Central memory CD8-positive, alpha-beta T cell (primary cell): Measurements from ENCODE around the gene CASP3.
"Not testable (repeated sequence)": the region's sequence is repeated elsewhere in the genome, so short reads cannot be mapped to it uniquely, and the experiment has no call there.

Source experiments
- ATAC-seq: fragments of 150-1000 bp; cut with Tn5 transposase; replicated peaks from 2 replicates; pipeline ENCODE4 v1.10.0; 2022; ENCODE audit warnings: mild to moderate bottlenecking, moderate FRiP score, moderate number of reproducible peaks; ENCODE audit not compliant: poor library complexity, severe bottlenecking; ENCODE audit errors: extremely low read depth
- DNase-seq, 2 donors: peaks; one replicate each; pipeline ENCODE4 v3.0.0; 2021; ENCODE audit warnings: low spot score in 2 of 2
- H3K27ac Mint-ChIP-seq: one replicate; pipeline ENCODE4 v1.8.0; 2022; ENCODE audit warnings: low read depth, mild to moderate bottlenecking, moderate library complexity, mixed read lengths
- H3K27me3 Mint-ChIP-seq: one replicate; pipeline ENCODE4 v1.8.0; 2022; ENCODE audit warnings: mixed read lengths
- H3K36me3 Mint-ChIP-seq: one replicate; pipeline ENCODE4 v1.8.0; 2022; ENCODE audit warnings: mild to moderate bottlenecking, moderate library complexity, mixed read lengths; ENCODE audit not compliant: insufficient read depth
- H3K4me1 Mint-ChIP-seq: one replicate; pipeline ENCODE4 v1.8.0; 2022; ENCODE audit warnings: mixed read lengths
- H3K4me3 Mint-ChIP-seq: one replicate; pipeline ENCODE4 v1.8.0; 2022; ENCODE audit warnings: mild to moderate bottlenecking, moderate library complexity, mixed read lengths
- H3K9me3 Mint-ChIP-seq: one replicate; pipeline ENCODE4 v1.8.0; 2022; ENCODE audit warnings: mixed read lengths

The CASP3 gene

DNA sequence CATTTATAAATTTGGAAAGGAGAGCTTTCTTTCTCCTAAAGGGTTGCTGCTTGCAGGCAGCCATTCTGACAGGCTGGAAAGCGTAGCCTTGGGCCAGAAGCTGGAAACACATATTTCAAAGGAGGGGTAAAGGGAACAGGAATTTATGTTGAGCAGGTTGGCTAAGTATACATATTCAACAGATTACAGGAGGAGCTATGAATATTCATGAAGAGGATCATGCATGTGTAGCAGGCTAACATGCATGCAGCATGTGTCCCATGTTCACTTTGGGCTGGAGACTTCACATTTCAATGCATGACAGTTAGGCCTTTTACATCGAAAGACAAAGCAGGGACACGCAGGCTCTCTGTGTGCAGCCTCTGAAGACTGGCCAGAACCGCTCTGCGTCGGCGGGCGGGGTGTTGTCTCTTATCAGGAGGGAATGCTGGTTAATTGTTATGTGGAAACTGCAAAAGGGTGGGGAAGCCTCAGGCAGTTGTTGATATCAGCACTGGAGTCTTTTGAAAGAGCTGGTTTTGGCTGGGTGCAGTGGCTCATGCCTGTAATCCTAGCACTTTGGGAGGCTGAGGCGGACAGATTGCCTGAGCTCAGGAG, 31.5 kb downstream of the CASP3 start:
- H3K9me3 Mint-ChIP-seq = no peaks in the 10 kb centered on the region
- DNase-seq = no peak

GRCh38 chr4:184616633-184617551, 32.4 kb downstream of the CASP3 start:
- no peak for ATAC-seq
- Mint-ChIP-seq H3K27ac (no peak overlapping the region), H3K36me3 (no peaks in the 10 kb centered on the region), H3K27me3 (no peaks in the 10 kb centered on the region), H3K4me1 (no peaks in the 10 kb centered on the region), H3K4me3 (no peak overlapping the region), H3K9me3 (no peaks in the 10 kb centered on the region)
- no peak for DNase-seq

More for the DNA sequence above, 31.5 kb downstream of the CASP3 start:
- Mint-ChIP-seq H3K4me1 (no peaks in the 10 kb centered on the region), H3K27me3 (no peaks in the 10 kb centered on the region), H3K4me3 (no peak overlapping the region), H3K27ac (no peak overlapping the region), H3K36me3 (no peaks in the 10 kb centered on the region)
- ATAC-seq = no peak

DNA sequence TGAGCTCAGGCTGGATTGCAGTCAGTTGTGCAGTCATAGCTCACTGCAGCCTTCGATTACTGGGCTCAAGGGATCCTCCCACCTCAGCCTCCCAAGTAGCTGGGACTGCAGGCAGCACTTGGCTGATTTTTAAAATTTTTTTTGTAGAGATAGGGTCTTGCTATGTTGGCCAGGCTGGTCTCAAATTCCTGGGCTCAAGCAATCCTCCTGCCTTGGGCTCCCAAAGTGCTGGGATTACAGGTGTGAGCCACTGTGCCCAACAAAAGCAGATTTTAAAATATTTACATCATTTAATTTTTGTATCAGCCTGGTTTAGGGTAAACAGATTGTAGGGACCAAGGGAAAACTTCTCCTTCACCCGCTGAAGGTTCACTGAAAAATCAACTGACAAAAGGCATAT, 33.1 kb downstream of the CASP3 start:
- not testable (repeated sequence) for H3K4me3 Mint-ChIP-seq, H3K27ac Mint-ChIP-seq, H3K27me3 Mint-ChIP-seq, DNase-seq, H3K36me3 Mint-ChIP-seq, H3K9me3 Mint-ChIP-seq, H3K4me1 Mint-ChIP-seq, ATAC-seq

DNA sequence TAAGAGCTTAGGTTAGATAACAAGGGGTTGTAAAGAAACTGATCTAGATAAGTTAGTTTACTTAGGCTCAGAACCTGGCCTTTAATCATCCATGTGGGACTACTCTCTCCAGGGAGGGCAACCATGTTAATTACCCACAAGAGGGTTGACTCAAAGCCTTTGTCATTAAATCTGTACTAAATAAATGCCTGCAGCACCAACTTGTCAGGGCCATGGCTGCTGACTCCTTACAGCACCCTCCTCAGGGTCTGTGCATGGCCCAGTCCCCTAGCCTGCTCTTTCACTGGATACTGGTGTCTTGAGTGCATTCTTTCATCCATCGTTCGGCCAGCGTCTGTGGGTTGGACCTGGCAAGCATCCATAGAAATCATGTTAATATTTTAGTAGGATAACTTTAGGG, 34.7 kb downstream of the CASP3 start:
- H3K27ac Mint-ChIP-seq = no peak overlapping the region
- no peak for ATAC-seq
- H3K4me3 Mint-ChIP-seq = no peak overlapping the region

GRCh38 chr4:184613405-184613804, 35.8 kb downstream of the CASP3 start:
- DNase-seq (no peak), ATAC-seq (no peak)
- H3K27me3 Mint-ChIP-seq = no peaks in the 10 kb centered on the region
- no peak overlapping the region for H3K4me3 Mint-ChIP-seq
- no peaks in the 10 kb centered on the region for H3K9me3 Mint-ChIP-seq
- no peaks in the 10 kb centered on the region for H3K36me3 Mint-ChIP-seq
- no peak overlapping the region for H3K27ac Mint-ChIP-seq
- no peaks in the 10 kb centered on the region for H3K4me1 Mint-ChIP-seq

More for the DNA sequence above, 34.7 kb downstream of the CASP3 start:
- H3K27me3 Mint-ChIP-seq = no peaks in the 10 kb centered on the region
- no peaks in the 10 kb centered on the region for H3K4me1 Mint-ChIP-seq
- no peak for DNase-seq
- no peaks in the 10 kb centered on the region for H3K36me3 Mint-ChIP-seq
- H3K9me3 Mint-ChIP-seq = no peaks in the 10 kb centered on the region

- H3K27me3 Mint-ChIP-seq = no peaks in the 10 kb centered on the region
These were observed 37.2 kb downstream of the CASP3 start for GRCh38 chr4:184612074-184612473.

DNA sequence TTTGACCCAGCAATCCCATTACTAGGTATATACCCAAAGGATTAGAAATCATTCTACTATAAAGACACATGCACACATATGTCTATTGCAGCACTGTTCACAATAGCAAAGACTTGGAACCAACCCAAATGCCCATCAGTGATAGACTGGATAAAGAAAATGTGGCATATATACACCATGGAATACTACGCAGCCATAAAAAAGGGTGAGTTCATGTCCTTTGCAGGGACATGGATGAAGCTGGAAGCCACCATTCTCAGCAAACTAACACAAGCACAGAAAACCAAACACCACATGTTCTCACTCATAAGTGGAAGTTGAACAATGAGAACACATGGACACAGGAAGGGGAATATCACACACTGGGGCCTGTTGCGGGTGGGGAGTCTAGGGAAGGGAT, 41.8 kb downstream of the CASP3 start:
- H3K36me3 Mint-ChIP-seq, H3K27ac Mint-ChIP-seq, H3K9me3 Mint-ChIP-seq: not testable (repeated sequence)

More at GRCh38 chr4:184612074-184612473, 37.2 kb downstream of the CASP3 start:
- DNase-seq = no peak
- H3K4me1 Mint-ChIP-seq = no peaks in the 10 kb centered on the region
- H3K27ac Mint-ChIP-seq = no peak overlapping the region
- no peaks in the 10 kb centered on the region for H3K36me3 Mint-ChIP-seq
- no peak for ATAC-seq
- H3K9me3 Mint-ChIP-seq = no peaks in the 10 kb centered on the region
- no peak overlapping the region for H3K4me3 Mint-ChIP-seq

GRCh38 chr4:184602857-184603256, 46.4 kb downstream of the CASP3 start:
- not testable (repeated sequence) for H3K27ac Mint-ChIP-seq, DNase-seq, H3K4me3 Mint-ChIP-seq, H3K9me3 Mint-ChIP-seq, ATAC-seq, H3K36me3 Mint-ChIP-seq, H3K4me1 Mint-ChIP-seq
- H3K27me3 Mint-ChIP-seq = peaks cover 57% of the 10 kb centered on the region

More for the DNA sequence above, 41.8 kb downstream of the CASP3 start:
- not testable (repeated sequence) for H3K4me3 Mint-ChIP-seq, DNase-seq, H3K4me1 Mint-ChIP-seq, ATAC-seq
- H3K27me3 Mint-ChIP-seq = peaks cover 14% of the 10 kb centered on the region

DNA sequence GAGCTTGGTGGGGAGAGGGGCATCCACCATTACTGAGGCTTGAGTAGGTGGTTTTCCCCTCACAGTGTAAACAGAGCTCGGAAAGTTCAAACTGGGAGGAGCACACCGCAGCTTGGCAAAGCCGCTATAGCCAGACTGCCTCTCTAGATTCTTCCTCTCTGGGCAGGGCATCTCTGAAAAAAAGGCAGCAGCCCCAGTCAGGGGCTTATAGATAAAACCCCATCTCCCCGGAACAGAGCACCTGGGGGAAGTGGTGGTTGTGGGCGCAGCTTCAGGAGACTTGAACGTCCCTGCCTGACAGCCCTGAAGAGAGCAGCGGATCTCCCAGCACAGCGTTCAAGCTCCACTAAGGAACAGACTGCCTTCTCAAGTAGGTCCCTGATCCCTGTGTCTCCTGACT, 48.3 kb downstream of the CASP3 start:
- ATAC-seq, H3K4me1 Mint-ChIP-seq, DNase-seq, H3K27ac Mint-ChIP-seq, H3K9me3 Mint-ChIP-seq, H3K36me3 Mint-ChIP-seq, H3K4me3 Mint-ChIP-seq: not testable (repeated sequence)
- H3K27me3 Mint-ChIP-seq = peaks cover 59% of the 10 kb centered on the region

GRCh38 chr4:184599492-184600135, 49.6 kb downstream of the CASP3 start:
- Mint-ChIP-seq H3K4me1 (no peaks in the 10 kb centered on the region), H3K9me3 (peaks cover 10% of the 10 kb centered on the region), H3K36me3 (peaks cover 4% of the 10 kb centered on the region), H3K27me3 (peaks cover 59% of the 10 kb centered on the region), H3K27ac (no peak overlapping the region), H3K4me3 (no peak overlapping the region)
- ATAC-seq = no peak
- no peak for DNase-seq

- ATAC-seq = no peak
- Mint-ChIP-seq H3K27ac (no peak overlapping the region), H3K4me3 (no peak overlapping the region), H3K9me3 (peaks cover 4% of the 10 kb centered on the region), H3K27me3 (peaks cover 58% of the 10 kb centered on the region), H3K4me1 (no peaks in the 10 kb centered on the region), H3K36me3 (peaks cover 4% of the 10 kb centered on the region)
- DNase-seq = no peak
These were observed 50.3 kb downstream of the CASP3 start for GRCh38 chr4:184598753-184599491.

- H3K36me3 Mint-ChIP-seq = peaks cover 4% of the 10 kb centered on the region
These were observed 52.5 kb downstream of the CASP3 start for GRCh38 chr4:184596617-184597185.

More at GRCh38 chr4:184596617-184597185, 52.5 kb downstream of the CASP3 start:
- Mint-ChIP-seq H3K4me1 (no peaks in the 10 kb centered on the region), H3K9me3 (no peaks in the 10 kb centered on the region), H3K27ac (no peak overlapping the region), H3K4me3 (no peak overlapping the region), H3K27me3 (peaks cover 37% of the 10 kb centered on the region)
- DNase-seq (no peak), ATAC-seq (no peak)
